Activated B cell treated with CpG ODN at 0.5 μM for 24 hours (primary cell): ENCODE data around the gene MOB3C. TPM values are rescaled to one million over a fixed set of nuclear protein-coding genes. Genes with fewer than 3 reads are reported as not detected.

Experiments used
- ATAC-seq: fragments of 200-7000 bp; cut with Tn5 transposase; one replicate; pipeline ENCODE4 v1.10.0; 2021; ENCODE audit warnings: low read depth, mild to moderate bottlenecking, moderate library complexity
- CTCF ChIA-PET: fragments of 350-600 bp; sonication (Branson Sonifier 250); formaldehyde crosslinking; loops from one replicate; lab custom pipeline; 2021; ENCODE audit warnings: antibody characterized with exemption; lab: Charles Lee
- POLR2A ChIA-PET: fragments of 350-600 bp; sonication (Branson Sonifier 250); formaldehyde crosslinking; loops from one replicate; lab custom pipeline; 2021; ENCODE audit warnings: antibody characterized with exemption; lab: Charles Lee
- DNase-seq: peaks from one replicate; pipeline ENCODE4 v3.0.0; 2022
- H3K27ac Mint-ChIP-seq: one replicate; pipeline ENCODE4 v1.8.0; 2020; ENCODE audit warnings: mixed read lengths
- H3K27me3 Mint-ChIP-seq: one replicate; pipeline ENCODE4 v1.8.0; 2021; ENCODE audit warnings: mixed read lengths
- H3K36me3 Mint-ChIP-seq: one replicate; pipeline ENCODE4 v1.8.0; 2021; ENCODE audit warnings: low read depth, mixed read lengths
- H3K4me1 Mint-ChIP-seq: one replicate; pipeline ENCODE4 v1.8.0; 2021; ENCODE audit warnings: mixed read lengths
- H3K4me3 Mint-ChIP-seq: one replicate; pipeline ENCODE4 v1.8.0; 2020; ENCODE audit warnings: mild to moderate bottlenecking, mixed read lengths
- H3K9me3 Mint-ChIP-seq: one replicate; pipeline ENCODE4 v1.8.0; 2020; ENCODE audit warnings: mixed read lengths
- intact Hi-C: fragments of 100-400 bp; cut with micrococcal nuclease; formaldehyde crosslinking; loops from one replicate; pipeline ENCODE4 v1.15.1; 2024
- total RNA-seq: library from RNA; stranded (reverse); gene quantifications from 2 replicates; pipeline ENCODE4 v1.2.3, GENCODE V29; 2022
- TF ChIP-seq, protein P1 (sequence below): fragments of 200-600 bp; IDR thresholded peaks from one replicate; pipeline ENCODE4 v1.8.0; 2022; ENCODE audit warnings: antibody characterized with exemption, mild to moderate bottlenecking

Gene MOB3C
- total RNA-seq, 1 donor from 2014 or later = 10.7 TPM

DNA sequence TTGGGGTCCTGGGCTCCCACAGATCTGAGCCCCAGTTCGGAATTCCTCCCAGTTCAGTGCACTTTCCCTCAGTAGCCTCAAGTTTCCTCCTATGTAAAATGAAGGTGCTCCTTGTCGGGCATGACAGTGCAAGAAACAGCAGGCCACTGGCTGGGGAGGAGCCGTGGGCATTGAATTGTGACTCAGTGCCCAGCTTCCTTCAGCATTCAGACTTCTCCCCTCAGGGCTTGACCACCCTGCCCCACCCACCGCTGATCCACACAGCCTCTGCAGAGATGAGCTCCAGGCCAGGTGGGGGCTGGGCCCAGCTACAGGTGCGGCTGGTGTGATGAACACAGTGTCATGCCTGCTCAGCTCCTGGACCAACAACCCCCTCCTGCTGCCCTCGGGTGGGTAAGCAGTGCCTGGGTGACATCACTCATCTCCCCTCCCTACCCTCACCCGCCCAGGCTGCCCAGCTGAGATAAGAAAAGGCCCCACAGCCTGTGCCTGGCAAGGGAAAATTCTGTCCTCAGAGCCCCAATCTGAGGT lies 4.9 kb downstream of the MOB3C start:
- DNase-seq = no peak
- Mint-ChIP-seq H3K27me3 (no peaks in the 10 kb centered on the region), H3K36me3 (peaks cover 35% of the 10 kb centered on the region), H3K4me3 (no peak overlapping the region), H3K4me1 (peaks cover 44% of the 10 kb centered on the region), H3K9me3 (no peaks in the 10 kb centered on the region), H3K27ac (no peak overlapping the region)
- intact Hi-C loops = loop anchor here (10.0 kb wide), 1 partner anchor 307 kb away; the partner anchor contains the start of genes LRRC41 and UQCRH
- TF ChIP-seq, protein P1, sequence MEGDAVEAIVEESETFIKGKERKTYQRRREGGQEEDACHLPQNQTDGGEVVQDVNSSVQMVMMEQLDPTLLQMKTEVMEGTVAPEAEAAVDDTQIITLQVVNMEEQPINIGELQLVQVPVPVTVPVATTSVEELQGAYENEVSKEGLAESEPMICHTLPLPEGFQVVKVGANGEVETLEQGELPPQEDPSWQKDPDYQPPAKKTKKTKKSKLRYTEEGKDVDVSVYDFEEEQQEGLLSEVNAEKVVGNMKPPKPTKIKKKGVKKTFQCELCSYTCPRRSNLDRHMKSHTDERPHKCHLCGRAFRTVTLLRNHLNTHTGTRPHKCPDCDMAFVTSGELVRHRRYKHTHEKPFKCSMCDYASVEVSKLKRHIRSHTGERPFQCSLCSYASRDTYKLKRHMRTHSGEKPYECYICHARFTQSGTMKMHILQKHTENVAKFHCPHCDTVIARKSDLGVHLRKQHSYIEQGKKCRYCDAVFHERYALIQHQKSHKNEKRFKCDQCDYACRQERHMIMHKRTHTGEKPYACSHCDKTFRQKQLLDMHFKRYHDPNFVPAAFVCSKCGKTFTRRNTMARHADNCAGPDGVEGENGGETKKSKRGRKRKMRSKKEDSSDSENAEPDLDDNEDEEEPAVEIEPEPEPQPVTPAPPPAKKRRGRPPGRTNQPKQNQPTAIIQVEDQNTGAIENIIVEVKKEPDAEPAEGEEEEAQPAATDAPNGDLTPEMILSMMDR = no peak
- CTCF ChIA-PET = no interaction called here
- POLR2A ChIA-PET = interaction anchor here (7.5 kb wide), 1 partner anchor 7 kb away, joined by 108 read pairs; the partner anchor contains the start of gene MKNK1
- ATAC-seq = no peak

DNA sequence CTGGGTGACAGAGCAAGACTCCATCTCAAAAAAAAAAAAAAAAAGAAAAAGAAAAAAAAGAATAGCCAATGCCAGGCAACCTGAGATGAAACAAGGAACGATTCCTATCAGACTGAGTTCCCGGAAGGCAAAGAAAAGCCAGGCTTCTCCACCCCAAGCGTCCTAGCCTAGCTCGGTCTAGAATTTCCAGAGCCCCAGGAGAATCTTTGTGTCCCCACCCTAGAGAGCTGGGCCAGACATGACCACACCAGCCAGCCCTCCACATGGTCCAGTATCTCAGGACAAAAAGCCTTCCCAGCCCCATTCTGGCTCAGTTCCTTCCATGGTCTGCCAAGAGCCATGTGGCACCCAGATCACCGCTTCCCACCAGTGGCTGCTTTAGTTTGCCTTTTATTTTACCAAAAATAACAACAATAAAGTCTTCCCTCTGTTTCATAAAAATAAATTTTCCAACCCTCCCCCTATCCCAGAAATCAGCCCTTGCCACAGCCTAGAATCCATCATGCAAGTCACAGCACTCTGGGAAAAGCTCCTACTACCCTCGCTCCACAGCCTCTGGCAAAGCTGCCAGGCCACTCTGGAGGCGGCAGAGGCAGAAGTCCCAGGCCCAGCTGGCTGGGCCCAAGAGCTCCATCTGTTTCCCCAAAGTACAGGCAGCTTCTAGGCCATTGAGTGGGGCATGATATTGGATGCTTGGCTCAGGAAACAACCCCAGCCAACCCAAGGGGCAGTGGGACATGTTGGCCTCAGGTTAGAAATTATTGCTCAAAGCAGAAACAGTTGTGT lies 9.1 kb downstream of the MOB3C start:
- Mint-ChIP-seq H3K4me3 (no peak overlapping the region), H3K4me1 (peaks cover 22% of the 10 kb centered on the region), H3K9me3 (no peaks in the 10 kb centered on the region), H3K27me3 (no peaks in the 10 kb centered on the region), H3K27ac (no peak overlapping the region), H3K36me3 (peaks cover 39% of the 10 kb centered on the region)
- DNase-seq = no peak
- no peak for ATAC-seq
- TF ChIP-seq, protein P1 = no peak
- POLR2A ChIA-PET = interaction anchor here (6.5 kb wide), 1 partner anchor 8 kb away, joined by 108 read pairs; the partner anchor contains the start of gene MOB3C
- intact Hi-C loops = no loop called here
- CTCF ChIA-PET = no interaction called here

DNA sequence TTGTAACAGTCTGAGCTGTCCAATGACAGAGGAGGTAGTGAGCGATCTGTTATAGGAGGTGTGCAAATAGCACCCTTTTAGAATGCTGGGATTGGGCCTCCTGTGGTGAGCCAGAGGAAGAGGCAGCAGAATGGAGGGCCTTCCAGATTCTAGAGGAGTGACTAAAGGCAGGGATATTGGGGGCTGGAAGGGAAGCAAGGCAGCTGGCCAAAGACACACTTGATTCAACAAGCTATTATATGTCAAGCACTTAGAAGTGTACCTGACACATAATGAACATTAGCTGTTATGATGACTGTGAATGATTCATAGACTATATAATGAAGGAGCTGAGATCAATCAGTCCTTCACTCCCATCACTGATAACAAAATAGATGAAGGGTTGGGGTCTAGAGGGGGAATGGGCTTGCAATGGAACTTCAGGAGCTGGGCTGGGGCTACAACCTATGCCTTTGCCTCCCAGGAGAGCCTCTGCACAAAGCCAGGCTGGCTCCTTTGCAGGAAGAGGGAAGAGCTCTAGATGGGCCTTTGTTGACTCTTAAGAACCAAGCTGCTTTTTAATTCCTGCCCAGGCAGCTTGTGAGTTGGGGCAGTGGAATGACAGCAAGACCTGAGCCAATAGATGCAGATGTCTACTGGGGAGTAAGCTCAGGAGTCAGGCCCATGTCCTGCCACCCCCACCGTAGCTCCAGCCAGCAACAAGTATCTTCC lies 10.2 kb downstream of the MOB3C start:
- DNase-seq (no peak), ATAC-seq (no peak)
- intact Hi-C loops = no loop called here
- ChIA-PET CTCF (no interaction called here), POLR2A (interaction anchor here (6.5 kb wide), 1 partner anchor 9 kb away, joined by 108 read pairs; the partner anchor contains the start of gene MOB3C)
- Mint-ChIP-seq H3K4me1 (peaks cover 20% of the 10 kb centered on the region), H3K27ac (no peak overlapping the region), H3K36me3 (peaks cover 39% of the 10 kb centered on the region), H3K4me3 (no peak overlapping the region), H3K9me3 (no peaks in the 10 kb centered on the region), H3K27me3 (no peaks in the 10 kb centered on the region)
- TF ChIP-seq, protein P1 = no peak

DNA sequence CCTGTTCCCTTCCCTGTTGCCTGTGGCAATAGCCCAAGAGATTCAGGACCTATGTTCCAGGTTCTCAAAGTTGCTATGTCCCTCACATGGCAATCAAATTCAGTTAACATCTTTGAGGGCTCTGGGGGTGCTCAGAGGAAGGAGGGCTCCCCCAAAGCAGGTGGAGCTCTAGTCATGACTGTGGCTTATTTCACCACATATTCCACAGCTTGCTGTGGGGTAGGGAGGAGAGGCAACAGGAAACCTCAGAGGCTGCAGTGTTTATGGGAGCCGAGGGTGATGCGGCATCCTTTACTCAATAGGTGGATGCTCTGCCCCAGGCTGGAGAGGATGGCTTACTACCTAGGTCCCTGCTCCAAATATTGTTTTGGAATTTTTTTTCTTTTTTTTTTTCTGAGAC lies 11.4 kb downstream of the MOB3C start:
- CTCF ChIA-PET = no interaction called here
- Mint-ChIP-seq H3K27ac (no peak overlapping the region), H3K4me1 (peaks cover 17% of the 10 kb centered on the region)

More for the DNA sequence above, 11.4 kb downstream of the MOB3C start:
- intact Hi-C loops = loop anchor here (2.0 kb wide), 1 partner anchor 358 kb away; the partner anchor contains the start of gene RAD54L
- no peak for DNase-seq
- ATAC-seq = no peak
- TF ChIP-seq, protein P1 = no peak
- H3K9me3 Mint-ChIP-seq = no peaks in the 10 kb centered on the region
- peak overlapping the region; percentile 95 for H3K4me3 Mint-ChIP-seq
- peaks cover 31% of the 10 kb centered on the region for H3K36me3 Mint-ChIP-seq
- POLR2A ChIA-PET = interaction anchor here (6.5 kb wide), 1 partner anchor 10 kb away, joined by 108 read pairs; the partner anchor contains the start of gene MOB3C
- no peaks in the 10 kb centered on the region for H3K27me3 Mint-ChIP-seq
